WTC11 (cell line): Measurements from ENCODE around the gene ATP2C1. TPM values are rescaled to one million over a fixed set of nuclear protein-coding genes. Genes with fewer than 3 reads are reported as not detected.
"Not testable (repeated sequence)": the region's sequence is repeated elsewhere in the genome, so short reads cannot be mapped to it uniquely, and the experiment has no call there.

Experiments
- ATAC-seq: fragments of 200-7000 bp; cut with Tn5 transposase; 2 replicates; pipeline ENCODE4 v1.10.0; 2021; ENCODE audit warnings: mild to moderate bottlenecking, moderate library complexity
- CTCF ChIA-PET: fragments of 300-600 bp; sonication (Branson Sonifier 250); formaldehyde crosslinking; loops from one replicate; lab custom pipeline; 2021; ENCODE audit warnings: antibody characterized with exemption; lab: Charles Lee
- POLR2A ChIA-PET: fragments of 350-600 bp; sonication (Branson Sonifier 250); formaldehyde crosslinking; loops from one replicate; lab custom pipeline; 2021; ENCODE audit warnings: antibody characterized with exemption; lab: Charles Lee
- DNase-seq: peaks from one replicate; pipeline ENCODE4 v3.0.0; 2021; ENCODE audit warnings: low spot score
- H3K27ac Mint-ChIP-seq: 2 replicates; pipeline ENCODE4 v1.8.0; 2021; ENCODE audit warnings: mixed read lengths
- H3K27me3 Mint-ChIP-seq: 2 replicates; pipeline ENCODE4 v1.8.0; 2021; ENCODE audit warnings: low read depth, mild to moderate bottlenecking, moderate library complexity, mixed read lengths
- H3K36me3 Mint-ChIP-seq: 2 replicates; pipeline ENCODE4 v1.8.0; 2021; ENCODE audit warnings: mixed read lengths
- H3K4me1 Mint-ChIP-seq: 2 replicates; pipeline ENCODE4 v1.8.0; 2022; ENCODE audit warnings: mixed read lengths
- H3K4me3 Mint-ChIP-seq: 2 replicates; pipeline ENCODE4 v1.8.0; 2021; ENCODE audit warnings: mild to moderate bottlenecking, moderate library complexity, mixed read lengths
- H3K9me3 Mint-ChIP-seq: 2 replicates; pipeline ENCODE4 v1.8.0; 2021; ENCODE audit warnings: mixed read lengths
- ATF2 ChIP-seq: sonication (generic); formaldehyde crosslinking; IDR thresholded peaks from 2 replicates; pipeline ENCODE4 v1.8.1; 2022; ENCODE audit warnings: low read depth, missing genetic modification reagents, borderline replicate concordance
- CREM ChIP-seq: sonication (generic); formaldehyde crosslinking; IDR thresholded peaks from 2 replicates; pipeline ENCODE4 v1.8.1; 2022; ENCODE audit warnings: mild to moderate bottlenecking, missing genetic modification reagents, moderate library complexity
- EMX1 ChIP-seq: fragments of 250-450 bp; sonication (Bioruptor Pico); IDR thresholded peaks from 2 replicates; pipeline ENCODE4 v1.8.0; 2021; ENCODE audit warnings: mild to moderate bottlenecking
- IRF2 ChIP-seq: sonication (generic); formaldehyde crosslinking; IDR thresholded peaks from 2 replicates; pipeline ENCODE4 v1.8.0; 2022; ENCODE audit warnings: low read depth, missing genetic modification reagents, borderline replicate concordance
- KAT7 ChIP-seq: sonication (generic); formaldehyde crosslinking; IDR thresholded peaks from 2 replicates; pipeline ENCODE4 v1.8.1; 2023; ENCODE audit warnings: missing genetic modification reagents, mild to moderate bottlenecking, borderline replicate concordance
- MAX ChIP-seq: sonication (generic); formaldehyde crosslinking; IDR thresholded peaks from 2 replicates; pipeline ENCODE4 v1.8.0; 2022; ENCODE audit warnings: mild to moderate bottlenecking, missing genetic modification reagents
- NFATC4 ChIP-seq: fragments of 250-450 bp; sonication (Bioruptor Pico); IDR thresholded peaks from 2 replicates; pipeline ENCODE4 v1.9.0; 2021; ENCODE audit warnings: mild to moderate bottlenecking
- NFE2L1 ChIP-seq: sonication (generic); formaldehyde crosslinking; IDR thresholded peaks from 2 replicates; pipeline ENCODE4 v1.8.1; 2023; ENCODE audit warnings: missing genetic modification reagents
- NR1H2 ChIP-seq: sonication (generic); formaldehyde crosslinking; IDR thresholded peaks from 2 replicates; pipeline ENCODE4 v1.9.0; 2021; ENCODE audit warnings: mild to moderate bottlenecking, moderate library complexity, missing genetic modification reagents
- NR2C2 ChIP-seq: sonication (generic); formaldehyde crosslinking; IDR thresholded peaks from 2 replicates; pipeline ENCODE4 v1.8.0; 2022; ENCODE audit warnings: mild to moderate bottlenecking, missing genetic modification reagents
- NR3C1 ChIP-seq: sonication (generic); formaldehyde crosslinking; conservative IDR thresholded peaks from 2 replicates; pipeline ENCODE4 v1.8.1; 2023; ENCODE audit warnings: low read depth, mild to moderate bottlenecking, missing genetic modification reagents
- PRRX2 ChIP-seq: fragments of 250-450 bp; sonication (Bioruptor Pico); IDR thresholded peaks from 2 replicates; pipeline ENCODE4 v1.8.0; 2021; ENCODE audit warnings: mild to moderate bottlenecking
- RORB ChIP-seq: fragments of 250-450 bp; sonication (Bioruptor Pico); IDR thresholded peaks from 2 replicates; pipeline ENCODE4 v1.9.0; 2021; ENCODE audit warnings: mild to moderate bottlenecking
- TEAD1 ChIP-seq: sonication (generic); formaldehyde crosslinking; IDR thresholded peaks from 2 replicates; pipeline ENCODE4 v1.8.0; 2022; ENCODE audit warnings: mild to moderate bottlenecking, missing genetic modification reagents
- USF1 ChIP-seq: sonication (generic); formaldehyde crosslinking; IDR thresholded peaks from 2 replicates; pipeline ENCODE4 v1.8.0; 2022; ENCODE audit warnings: mild to moderate bottlenecking, missing genetic modification reagents
- ZBTB43 ChIP-seq: sonication (generic); formaldehyde crosslinking; IDR thresholded peaks from 2 replicates; pipeline ENCODE4 v1.8.1; 2023; ENCODE audit warnings: mild to moderate bottlenecking, missing genetic modification reagents
- ZNF219 ChIP-seq: sonication (generic); formaldehyde crosslinking; IDR thresholded peaks from 2 replicates; pipeline ENCODE4 v1.8.0; 2023; ENCODE audit warnings: missing genetic modification reagents, mild to moderate bottlenecking, borderline replicate concordance
- ZNF263 ChIP-seq: sonication (generic); formaldehyde crosslinking; IDR thresholded peaks from 2 replicates; pipeline ENCODE4 v1.8.1; 2022; ENCODE audit warnings: low read depth, mild to moderate bottlenecking, moderate library complexity, missing genetic modification reagents
- ZNF281 ChIP-seq: sonication (generic); formaldehyde crosslinking; IDR thresholded peaks from 2 replicates; pipeline ENCODE4 v1.8.0; 2023; ENCODE audit warnings: mild to moderate bottlenecking, missing genetic modification reagents
- ZNF396 ChIP-seq: fragments of 250-450 bp; sonication (Bioruptor Pico); IDR thresholded peaks from 2 replicates; pipeline ENCODE4 v1.8.0; 2021; ENCODE audit warnings: mild to moderate bottlenecking, moderate library complexity, borderline replicate concordance
- ZNF512 ChIP-seq: sonication (generic); formaldehyde crosslinking; IDR thresholded peaks from 2 replicates; pipeline ENCODE4 v1.8.1; 2022; ENCODE audit warnings: missing genetic modification reagents, borderline replicate concordance
- total RNA-seq: library from RNA; stranded (reverse); gene quantifications from 3 replicates; pipeline ENCODE4 v1.2.3, GENCODE V29; 2021

The ATP2C1 gene
- total RNA-seq, 1 experiment from 2014 or later = 62.5 TPM

- no peak for TF ChIP-seq ZNF512
Observed at GRCh38 chr3:130969621-130970020, 75.7 kb downstream of the ATP2C1 start (continued).

GRCh38 chr3:130971208-130971607 lies 77.3 kb downstream of the ATP2C1 start:
- TF ChIP-seq NR1H2 (CRISPR knock-in tag) = no peak
- no peak for TF ChIP-seq CREM (CRISPR knock-in tag)
- TF ChIP-seq ZNF281 (CRISPR knock-in tag) = no peak
- no peak for TF ChIP-seq MAX (CRISPR knock-in tag)
- TF ChIP-seq NFE2L1 (CRISPR knock-in tag) = no peak
- TF ChIP-seq TEAD1 (CRISPR knock-in tag) = no peak
- TF ChIP-seq ATF2 (CRISPR knock-in tag) = no peak
- TF ChIP-seq NR2C2 (CRISPR knock-in tag) = no peak
- TF ChIP-seq IRF2 (CRISPR knock-in tag) = no peak
- TF ChIP-seq NR3C1 (CRISPR knock-in tag) = no peak
- no peak for TF ChIP-seq PRRX2 (CRISPR knock-in tag)
- no peak for TF ChIP-seq NFATC4 (CRISPR knock-in tag)
- H3K4me3 Mint-ChIP-seq = no peak overlapping the region
- H3K4me1 Mint-ChIP-seq = peaks cover 25% of the 10 kb centered on the region
- no peaks in the 10 kb centered on the region for H3K9me3 Mint-ChIP-seq
- no peaks in the 10 kb centered on the region for H3K27me3 Mint-ChIP-seq
- no peak for ATAC-seq
- no peak for DNase-seq
- peaks cover 29% of the 10 kb centered on the region for H3K36me3 Mint-ChIP-seq
- CTCF ChIA-PET = no interaction called here
- POLR2A ChIA-PET = no interaction called here
- no peak overlapping the region for H3K27ac Mint-ChIP-seq

GRCh38 chr3:130972592-130972991 lies 78.7 kb downstream of the ATP2C1 start:
- H3K4me1 Mint-ChIP-seq = peaks cover 25% of the 10 kb centered on the region
- POLR2A ChIA-PET, H3K9me3 Mint-ChIP-seq, CTCF ChIA-PET, H3K27ac Mint-ChIP-seq, ATAC-seq, H3K4me3 Mint-ChIP-seq, DNase-seq, H3K27me3 Mint-ChIP-seq: not testable (repeated sequence)
- peaks cover 24% of the 10 kb centered on the region for H3K36me3 Mint-ChIP-seq

- peaks cover 24% of the 10 kb centered on the region for H3K36me3 Mint-ChIP-seq
- POLR2A ChIA-PET = interaction anchor here (0.7 kb wide), 1 partner anchor 250 kb away, joined by 3 read pairs; no protein-coding TSS in a partner anchor
Observed at GRCh38 chr3:130973406-130973805, 79.5 kb downstream of the ATP2C1 start.

More at GRCh38 chr3:130973406-130973805, 79.5 kb downstream of the ATP2C1 start:
- peaks cover 25% of the 10 kb centered on the region for H3K4me1 Mint-ChIP-seq
- DNase-seq = no peak
- no peak overlapping the region for H3K4me3 Mint-ChIP-seq
- no peaks in the 10 kb centered on the region for H3K27me3 Mint-ChIP-seq
- no peak overlapping the region for H3K27ac Mint-ChIP-seq
- H3K9me3 Mint-ChIP-seq = no peaks in the 10 kb centered on the region
- CTCF ChIA-PET = no interaction called here
- ATAC-seq = no peak
- no peak for TF ChIP-seq ZNF263 (CRISPR knock-in tag)
- no peak for TF ChIP-seq USF1
- TF ChIP-seq ZNF219 (CRISPR knock-in tag) = no peak
- no peak for TF ChIP-seq KAT7
- TF ChIP-seq NR1H2 (CRISPR knock-in tag) = no peak
- no peak for TF ChIP-seq ZNF512
- TF ChIP-seq RORB = no peak
- no peak for TF ChIP-seq EMX1
- TF ChIP-seq ZBTB43 = no peak
- TF ChIP-seq NFATC4 (CRISPR knock-in tag) = no peak
- no peak for TF ChIP-seq NR2C2 (CRISPR knock-in tag)
- TF ChIP-seq ZNF396 (CRISPR knock-in tag) = no peak
